Nucleus accumbens (tissue), 56 donors: ENCODE measurements around the gene ZNF638.

Experiments used
- DNase-seq, 56 donors: peaks; one replicate each; lab custom pipeline; 2025; lab: John Stamatoyannopoulos, UW

ZNF638 gene

GRCh38 chr2:71453404-71454220, 122.0 kb downstream of the ZNF638 start, which contains the start of gene DYSF:
Gene DYSF (plus strand): TSS chr2:71453561.
- DNase-seq = peak in 15 of 56 donors; percentile 15 to 71 (median 39)

GRCh38 chr2:71454221-71455010, 122.8 kb downstream of the ZNF638 start:
- no peak for DNase-seq

- no peak for DNase-seq
Measured at GRCh38 chr2:71455011-71455740, 123.6 kb downstream of the ZNF638 start.

GRCh38 chr2:71455741-71456569, 124.4 kb downstream of the ZNF638 start:
- no peak for DNase-seq

GRCh38 chr2:71456617-71457016, 125.0 kb downstream of the ZNF638 start:
- no peak for DNase-seq

- no peak for DNase-seq
Measured at GRCh38 chr2:71457123-71457915, 125.7 kb downstream of the ZNF638 start.

GRCh38 chr2:71457923-71458322, 126.3 kb downstream of the ZNF638 start:
- DNase-seq = no peak

GRCh38 chr2:71458413-71459083, 127.0 kb downstream of the ZNF638 start:
- DNase-seq = no peak

GRCh38 chr2:71459084-71459431, 127.5 kb downstream of the ZNF638 start:
- DNase-seq = no peak

GRCh38 chr2:71460056-71460455, 128.5 kb downstream of the ZNF638 start:
- no peak for DNase-seq

- DNase-seq = no peak
Measured at GRCh38 chr2:71460595-71461303, 129.2 kb downstream of the ZNF638 start.

GRCh38 chr2:71461304-71461671, 129.7 kb downstream of the ZNF638 start:
- DNase-seq = no peak

- no peak for DNase-seq
Measured at GRCh38 chr2:71462056-71462605, 130.5 kb downstream of the ZNF638 start.

- no peak for DNase-seq
Measured at GRCh38 chr2:71462641-71463341, 131.2 kb downstream of the ZNF638 start.

GRCh38 chr2:71463342-71463654, 131.7 kb downstream of the ZNF638 start:
- no peak for DNase-seq

GRCh38 chr2:71464389-71464788, 132.8 kb downstream of the ZNF638 start:
- DNase-seq = no peak

- DNase-seq = no peak
Measured at GRCh38 chr2:71465356-71465755, 133.8 kb downstream of the ZNF638 start.

GRCh38 chr2:71465961-71466300, 134.3 kb downstream of the ZNF638 start:
- no peak for DNase-seq
